IMR-90 (cell line): ENCODE measurements around the gene IFI27L1. TPM values are rescaled to one million over a fixed set of nuclear protein-coding genes. Genes with fewer than 3 reads are reported as not detected.

Experiments used
- ATAC-seq: fragments of 200-7000 bp; cut with Tn5 transposase; 2 replicates; pipeline ENCODE4 v1.9.1; 2020; ENCODE audit warnings: low read depth, mild to moderate bottlenecking, moderate library complexity
- BruUV-seq: library from RNA; stranded (reverse); fragments of 400-500 nt; replicated peaks from 2 replicates; lab custom pipeline; 2021; lab: Mats Ljungman, UMichigan
- CTCF ChIA-PET: fragments of 300-600 bp; formaldehyde crosslinking; extraction: SDS; loops from one replicate; lab custom pipeline; 2021; ENCODE audit warnings: antibody characterized with exemption; lab: Yijun Ruan, JAX
- POLR2A ChIA-PET: fragments of 300-600 bp; sonication (Branson Sonifier 250); formaldehyde crosslinking; loops from one replicate; lab custom pipeline; 2022; ENCODE audit warnings: antibody characterized with exemption; ENCODE audit not compliant: unreplicated experiment; lab: Charles Lee
- DNase-seq: peaks from one replicate; pipeline ENCODE4 v3.0.0; 2013
- H2AFZ ChIP-seq: replicated peaks from 2 replicates; pipeline ENCODE3; 2013; ENCODE audit warnings: low read length, mild to moderate bottlenecking; ENCODE audit not compliant: poor library complexity
- H2AK5ac ChIP-seq: 2 replicates; pipeline ENCODE4 v1.6.1; 2013; ENCODE audit warnings: low read depth, low read length, inconsistent platforms
- H2AK9ac ChIP-seq: replicated peaks from 2 replicates; pipeline ENCODE3; 2013; ENCODE audit warnings: mild to moderate bottlenecking, low read depth, low read length, moderate library complexity; ENCODE audit not compliant: poor library complexity
- H2BK120ac ChIP-seq: 2 replicates; pipeline ENCODE4 v1.6.1; 2013; ENCODE audit warnings: low read depth, low read length, inconsistent platforms
- H2BK15ac ChIP-seq: 3 replicates; pipeline ENCODE4 v1.6.1; 2013; ENCODE audit warnings: low read depth, low read length, inconsistent platforms
- H2BK20ac ChIP-seq: 2 replicates; pipeline ENCODE4 v1.6.1; 2013; ENCODE audit warnings: low read depth, mild to moderate bottlenecking, inconsistent platforms, low read length, moderate library complexity
- H2BK5ac ChIP-seq: 2 replicates; pipeline ENCODE4 v1.6.1; 2013; ENCODE audit warnings: mild to moderate bottlenecking, low read depth, low read length, inconsistent platforms; ENCODE audit not compliant: poor library complexity, severe bottlenecking
- H3K14ac ChIP-seq: replicated peaks from 2 replicates; pipeline ENCODE4 v1.6.1; 2013; ENCODE audit warnings: low read depth, low read length, inconsistent platforms
- H3K18ac ChIP-seq: 2 replicates; pipeline ENCODE4 v1.6.1; 2013; ENCODE audit warnings: low read depth, low read length, control low read depth
- H3K23ac ChIP-seq: 2 replicates; pipeline ENCODE4 v1.6.1; 2013; ENCODE audit warnings: low read depth, low read length, inconsistent platforms
- H3K27ac ChIP-seq: 2 replicates; pipeline ENCODE4 v1.5.1; 2013; ENCODE audit warnings: mild to moderate bottlenecking, control low read depth, low read length; ENCODE audit not compliant: insufficient read depth
- H3K27me3 ChIP-seq: 2 replicates; pipeline ENCODE4 v1.6.1; 2013; ENCODE audit warnings: low read length; ENCODE audit not compliant: control insufficient read depth, insufficient read depth
- H3K36me3 ChIP-seq: 2 replicates; pipeline ENCODE4 v1.6.1; 2013; ENCODE audit warnings: low read length, mixed read lengths; ENCODE audit not compliant: control insufficient read depth, insufficient read depth
- H3K4ac ChIP-seq: 2 replicates; pipeline ENCODE4 v1.6.1; 2013; ENCODE audit warnings: low read depth, low read length, inconsistent platforms
- H3K4me1 ChIP-seq: 2 replicates; pipeline ENCODE4 v1.6.1; 2013; ENCODE audit warnings: low read length, mixed read lengths; ENCODE audit not compliant: control insufficient read depth, insufficient read depth
- H3K4me2 ChIP-seq: 2 replicates; pipeline ENCODE4 v1.6.1; 2013; ENCODE audit warnings: low read depth, mild to moderate bottlenecking, control low read depth, low read length, moderate library complexity
- H3K4me3 ChIP-seq: 2 replicates; pipeline ENCODE4 v1.5.1; 2013; ENCODE audit warnings: low read depth, mild to moderate bottlenecking, control low read depth, low read length, moderate library complexity; ENCODE audit not compliant: insufficient read depth
- H3K56ac ChIP-seq: 2 replicates; pipeline ENCODE4 v1.6.1; 2013; ENCODE audit warnings: low read length, inconsistent platforms; ENCODE audit not compliant: insufficient read depth; ENCODE audit errors: extremely low read depth
- H3K79me1 ChIP-seq, 2 experiments: 2 replicates each; pipeline ENCODE4 v1.6.1; 2013; ENCODE audit warnings: low read length in 2 of 2, inconsistent platforms in 1 of 2, low read depth in 1 of 2
- H3K9ac ChIP-seq: 2 replicates; pipeline ENCODE4 v1.6.1; 2013; ENCODE audit warnings: low read depth, low read length, control low read depth
- H3K9me1 ChIP-seq: 2 replicates; pipeline ENCODE4 v1.6.1; 2013; ENCODE audit warnings: low read length, inconsistent platforms; ENCODE audit not compliant: insufficient read depth
- H3K9me3 ChIP-seq: 2 replicates; pipeline ENCODE4 v1.6.1; 2013; ENCODE audit warnings: low read length; ENCODE audit not compliant: control insufficient read depth, insufficient read depth
- H4K20me1 ChIP-seq: 2 replicates; pipeline ENCODE4 v1.6.1; 2013; ENCODE audit warnings: low read length, inconsistent platforms; ENCODE audit not compliant: insufficient read depth
- H4K5ac ChIP-seq: 2 replicates; pipeline ENCODE4 v1.6.1; 2013; ENCODE audit warnings: mild to moderate bottlenecking, low read depth, low read length, control low read depth
- H4K8ac ChIP-seq, 2 experiments: 2 replicates each; pipeline ENCODE4 v1.6.1; 2013; ENCODE audit warnings: low read depth in 2 of 2, low read length in 2 of 2, control low read depth in 1 of 2, inconsistent platforms in 1 of 2
- H4K91ac ChIP-seq: 2 replicates; pipeline ENCODE4 v1.6.1; 2013; ENCODE audit warnings: low read depth, low read length, inconsistent platforms; ENCODE audit not compliant: insufficient read depth
- CEBPB ChIP-seq: IDR thresholded peaks from 2 replicates; pipeline ENCODE4 v1.6.1; 2012; ENCODE audit warnings: low read depth, low read length, improper control_type of control experiment
- CHD1 ChIP-seq: IDR thresholded peaks from 2 replicates; pipeline ENCODE4 v1.6.1; 2012; ENCODE audit warnings: low read depth, low read length, improper control_type of control experiment
- CTCF ChIP-seq: conservative IDR thresholded peaks from 2 replicates; pipeline ENCODE4 v1.5.1; 2012; ENCODE audit warnings: mild to moderate bottlenecking, low read depth, low read length, improper control_type of control experiment
- ELK1 ChIP-seq: fragments of 150-350 bp; IDR thresholded peaks from 2 replicates; pipeline ENCODE4 v1.6.1; 2016; ENCODE audit warnings: low read depth, mild to moderate bottlenecking, low read length, moderate library complexity, borderline replicate concordance
- MAZ ChIP-seq: IDR thresholded peaks from 2 replicates; pipeline ENCODE4 v1.6.1; 2012; ENCODE audit warnings: low read depth, mild to moderate bottlenecking, low read length, improper control_type of control experiment, moderate library complexity, borderline replicate concordance
- NFE2L2 ChIP-seq: fragments of 150-350 bp; IDR thresholded peaks from 2 replicates; pipeline ENCODE4 v1.6.1; 2016; ENCODE audit warnings: low read depth, mild to moderate bottlenecking, low read length
- RAD21 ChIP-seq: IDR thresholded peaks from 2 replicates; pipeline ENCODE4 v1.6.1; 2012; ENCODE audit warnings: low read length, improper control_type of control experiment
- RCOR1 ChIP-seq: IDR thresholded peaks from 2 replicates; pipeline ENCODE4 v1.6.1; 2012; ENCODE audit warnings: mild to moderate bottlenecking, low read length, improper control_type of control experiment; ENCODE audit not compliant: insufficient replicate concordance
- USF2 ChIP-seq: fragments of 150-350 bp; IDR thresholded peaks from 2 replicates; pipeline ENCODE4 v1.6.1; 2017; ENCODE audit warnings: mild to moderate bottlenecking, antibody characterized with exemption, low read length, low read depth
- WGBS, 2 experiments: methylation state at CpG; one replicate each; pipeline versions ENCODE4 v1.1.5 to v1.1.7; 2013; ENCODE audit warnings: missing lambda C conversion rate in 2 of 2; ENCODE audit not compliant: insufficient read length in 1 of 2; ENCODE audit errors: extremely low coverage in 2 of 2; 5-methylcytosine and 5-hydroxymethylcytosine counted together
- dilution Hi-C: fragments of 300-500 bp; cut with HindIII; formaldehyde crosslinking; loops from one replicate; pipeline ENCODE4 v1.14.3; 2018; ENCODE audit warnings: low sequenced_read_pairs; ENCODE audit not compliant: unreplicated experiment
- in situ Hi-C: fragments of 300-500 bp; cut with MboI; formaldehyde crosslinking; loops from 3 replicates; pipeline ENCODE4 v1.14.3; 2019; ENCODE audit warnings: low sequenced_read_pairs, inconsistent platforms, mixed read lengths
- intact Hi-C: fragments of 100-400 bp; cut with micrococcal nuclease; formaldehyde crosslinking; loops from 2 replicates; pipeline ENCODE4 v1.10.0; 2022
- polyA plus RNA-seq, 3 experiments: library from polyadenylated mRNA; depleted of rRNA; stranded (reverse); fragments of >200 nt; gene quantifications; 2 replicates each; pipeline ENCODE4 v1.2.3, GENCODE V29; 2012; ENCODE audit warnings: low replicate concordance in 1 of 3
- total RNA-seq: library from RNA; depleted of rRNA; stranded (reverse); fragments of >200 nt; gene quantifications from 2 replicates; pipeline ENCODE4 v1.2.3, GENCODE V29; 2012

Gene IFI27L1
- total and polyA plus RNA-seq, 2 of the 4 experiments (the other 2 are of a cell fraction) = 13.3 to 24.3 TPM

GRCh38 chr14:94049625-94050023 is 31.5 kb upstream of the IFI27L1 start:
- H3K9ac ChIP-seq = no peak overlapping the region
- H3K23ac ChIP-seq = no peak overlapping the region
- no peak overlapping the region for H2BK15ac ChIP-seq
- no peak overlapping the region for H2AK9ac ChIP-seq
- no peak overlapping the region for H3K14ac ChIP-seq
- H3K27me3 ChIP-seq = no peaks in the 10 kb centered on the region
- H3K79me1 ChIP-seq = peaks cover 8 to 18% of the 10 kb centered on the region in 2 experiments; a peak in 3 of 4 replicates
- no peak for TF ChIP-seq MAZ
- no peak for TF ChIP-seq RAD21
- TF ChIP-seq ELK1 = no peak
- TF ChIP-seq CHD1 = no peak
- no peak for TF ChIP-seq USF2
- TF ChIP-seq RCOR1 = no peak
- TF ChIP-seq CTCF = no peak
- no peak for TF ChIP-seq CEBPB
- TF ChIP-seq NFE2L2 = no peak
- H4K91ac ChIP-seq = no peak overlapping the region
- no peaks in the 10 kb centered on the region for H3K9me3 ChIP-seq
- no peak for DNase-seq
- no peaks in the 10 kb centered on the region for H3K9me1 ChIP-seq
- H3K56ac ChIP-seq = no peak overlapping the region
- no peak overlapping the region for H3K18ac ChIP-seq
- WGBS, 2 experiments = no CpG with 5 or more reads among the region's 2 CpGs
- H2BK5ac ChIP-seq = no peak overlapping the region
- H3K4me3 ChIP-seq = no peak overlapping the region
- H2BK120ac ChIP-seq = no peak overlapping the region
- H3K36me3 ChIP-seq = peaks cover 77% of the 10 kb centered on the region
- dilution Hi-C loops (no loop called here), in situ Hi-C loops (no loop called here), intact Hi-C loops (no loop called here)
- CTCF ChIA-PET = interaction anchor here (0.9 to 1.9 kb wide), 2 partner anchors 83 to 87 kb away, joined by 6 to 8 read pairs; no protein-coding TSS in a partner anchor
- H2AK5ac ChIP-seq = no peak overlapping the region
- no peak overlapping the region for H2AFZ ChIP-seq
- H3K4me2 ChIP-seq = no peak overlapping the region
- no TSS peak for BruUV-seq
- POLR2A ChIA-PET = no interaction called here
- H4K8ac ChIP-seq = no peak overlapping the region
- H3K27ac ChIP-seq = no peak overlapping the region
- H4K5ac ChIP-seq = no peak overlapping the region
- no peaks in the 10 kb centered on the region for H3K4me1 ChIP-seq
- no peak for ATAC-seq
- H3K4ac ChIP-seq = no peak overlapping the region
- H2BK20ac ChIP-seq = no peak overlapping the region
- H4K20me1 ChIP-seq = 0 out of 2 replicates have a peak, but pooled peaks cover 4% of the 10 kb centered on the region
